BLaER1 (cell line): Measurements from ENCODE around the gene ERN1.

Source experiments
- H3K27ac ChIP-seq: shearing (Covaris generic); formaldehyde crosslinking; 2 replicates; pipeline ENCODE4 v1.8.1; 2022
- H3K27me3 ChIP-seq: shearing (Covaris generic); formaldehyde crosslinking; 2 replicates; pipeline ENCODE4 v1.8.1; 2022
- H3K36me3 ChIP-seq: shearing (Covaris generic); formaldehyde crosslinking; 2 replicates; pipeline ENCODE4 v1.8.1; 2022
- H3K4me1 ChIP-seq: shearing (Covaris generic); formaldehyde crosslinking; 2 replicates; pipeline ENCODE4 v1.8.1; 2022
- H3K4me2 ChIP-seq: shearing (Covaris generic); formaldehyde crosslinking; 2 replicates; pipeline ENCODE4 v1.8.1; 2022
- H3K4me3 ChIP-seq: shearing (Covaris generic); formaldehyde crosslinking; 2 replicates; pipeline ENCODE4 v1.8.1; 2022
- H3K9ac ChIP-seq: shearing (Covaris generic); formaldehyde crosslinking; 2 replicates; pipeline ENCODE4 v1.8.1; 2022
- H3K9me3 ChIP-seq: shearing (Covaris generic); formaldehyde crosslinking; 2 replicates; pipeline ENCODE4 v1.8.1; 2022
- H4K20me1 ChIP-seq: shearing (Covaris generic); formaldehyde crosslinking; 2 replicates; pipeline ENCODE4 v1.8.1; 2022
- Cebpa-rat ChIP-seq: shearing (Covaris generic); IDR thresholded peaks from 2 replicates; pipeline ENCODE4 v1.8.1; 2022

Gene ERN1

GRCh38 chr17:63998721-63999679 lies 130.9 kb downstream of the ERN1 start:
- peaks cover 85% of the 10 kb centered on the region for H3K4me1 ChIP-seq
- no peak for TF ChIP-seq Cebpa-rat
- H3K4me2 ChIP-seq, result peak overlapping the region; percentile 96
- H3K27me3 ChIP-seq, result no peaks in the 10 kb centered on the region
- H3K9ac ChIP-seq, result peak overlapping the region; percentile 58
- H4K20me1 ChIP-seq, result peaks cover 23% of the 10 kb centered on the region; the same call in 1 of the 2 replicates
- no peaks in the 10 kb centered on the region for H3K9me3 ChIP-seq
- no peak overlapping the region for H3K27ac ChIP-seq
- H3K4me3 ChIP-seq, result peak overlapping the region; percentile 72
- peaks cover 31% of the 10 kb centered on the region for H3K36me3 ChIP-seq

DNA sequence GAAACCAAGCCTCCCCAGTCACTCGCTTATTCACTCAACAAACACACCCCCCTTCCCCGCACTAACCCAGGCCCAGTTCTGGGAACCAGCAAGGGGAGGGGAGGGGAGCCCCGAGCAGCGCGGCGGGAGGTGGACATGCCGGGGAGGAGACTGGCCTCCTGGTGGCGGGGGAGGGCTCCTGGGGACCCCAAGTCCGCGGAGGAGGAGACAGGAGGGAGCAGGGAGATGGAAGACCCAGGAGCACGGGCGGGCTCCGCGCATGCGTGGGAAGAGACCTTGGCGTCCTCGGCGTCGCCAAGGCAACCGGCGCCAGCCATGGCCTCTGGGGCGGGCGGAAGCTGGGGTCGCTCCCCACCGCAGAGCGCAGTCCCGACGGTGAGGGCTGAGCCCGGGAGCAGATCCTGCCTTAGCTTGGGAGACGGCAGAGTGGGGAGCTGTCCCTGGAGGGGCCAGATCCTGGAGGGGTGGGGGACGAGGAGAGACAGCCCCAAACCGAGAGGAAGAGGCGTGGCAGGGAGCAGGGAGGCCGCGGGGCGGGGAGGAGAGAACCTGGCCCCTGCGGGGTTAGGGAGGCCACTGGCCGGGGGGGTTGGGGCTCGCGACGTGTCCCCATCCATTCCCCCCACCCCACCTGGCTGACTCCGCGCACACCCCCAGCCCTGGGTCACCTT lies 131.8 kb downstream of the ERN1 start, which contains the start of gene PRR29:
PRR29 (plus strand) TSS at position 302 of the 671 bp plus-strand sequence; CDS start at position 316, 14 bp downstream.
- H3K27me3 ChIP-seq, result no peaks in the 10 kb centered on the region
- no peak for TF ChIP-seq Cebpa-rat
- H3K9ac ChIP-seq, result peak within 1 kb of the TSS; percentile 58
- H4K20me1 ChIP-seq, result peaks cover 15% of the 10 kb centered on the region; the same call in 1 of the 2 replicates
- peak within 1 kb of the TSS; percentile 96 for H3K4me2 ChIP-seq
- H3K4me1 ChIP-seq, result peaks cover 82% of the 10 kb centered on the region
- peaks cover 23% of the 10 kb centered on the region for H3K36me3 ChIP-seq
- no peaks in the 10 kb centered on the region for H3K9me3 ChIP-seq
- H3K4me3 ChIP-seq, result peak within 1 kb of the TSS; percentile 72
- H3K27ac ChIP-seq, result peak within 1 kb of the TSS; percentile 3; the same call in 1 of the 2 replicates

DNA sequence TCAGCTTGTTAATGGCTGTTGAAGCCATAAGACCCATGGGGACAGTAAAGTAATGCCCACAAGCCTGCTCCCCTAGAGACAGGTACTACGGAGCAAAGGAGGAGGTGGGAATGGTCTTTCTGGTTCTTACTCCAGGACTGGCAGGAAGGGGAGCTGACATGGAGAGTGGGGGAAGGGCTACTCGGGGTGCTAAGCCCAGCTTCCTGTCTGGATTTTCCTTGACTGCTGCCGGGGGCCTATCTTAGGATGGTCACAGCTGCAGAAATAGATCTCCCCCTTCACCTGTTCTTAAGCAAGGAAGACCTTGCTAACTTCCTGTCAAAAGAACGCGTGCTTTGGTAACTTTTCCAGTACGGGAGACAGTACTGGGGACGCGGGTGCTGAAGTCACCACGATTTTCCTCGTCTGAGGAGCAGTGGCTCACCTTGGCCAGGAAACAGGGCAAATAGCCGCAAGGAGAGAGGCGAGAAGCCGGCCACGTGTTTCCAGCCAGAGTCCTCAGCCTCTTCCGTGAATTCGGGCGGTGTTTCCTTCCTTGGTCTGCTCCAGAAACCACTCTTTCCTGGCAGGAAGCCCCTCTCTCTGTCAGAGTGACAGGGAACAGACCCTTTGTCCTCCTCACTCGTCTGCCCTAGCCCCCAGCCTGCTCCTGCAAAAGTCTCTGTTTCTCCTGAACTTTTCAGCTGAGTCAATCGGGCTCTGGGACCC lies 132.4 kb downstream of the ERN1 start:
- Histone ChIP-seq H3K36me3 (peaks cover 16% of the 10 kb centered on the region), H3K4me3 (peak overlapping the region; percentile 72), H3K27me3 (no peaks in the 10 kb centered on the region), H3K9me3 (no peaks in the 10 kb centered on the region), H3K27ac (peak overlapping the region; percentile 3; the same call in 1 of the 2 replicates), H3K9ac (peak overlapping the region; percentile 58), H4K20me1 (peaks cover 8% of the 10 kb centered on the region; the same call in 1 of the 2 replicates), H3K4me2 (peak overlapping the region; percentile 96), H3K4me1 (peaks cover 79% of the 10 kb centered on the region)
- no peak for TF ChIP-seq Cebpa-rat

- H3K9me3 ChIP-seq, result no peaks in the 10 kb centered on the region
- TF ChIP-seq Cebpa-rat, result no peak
- H3K27me3 ChIP-seq, result no peaks in the 10 kb centered on the region
- H3K9ac ChIP-seq, result no peak overlapping the region
- H3K36me3 ChIP-seq, result peaks cover 7% of the 10 kb centered on the region
- H3K4me3 ChIP-seq, result no peak overlapping the region
- peak overlapping the region; percentile 96; the same call in 1 of the 2 replicates for H3K4me2 ChIP-seq
- H3K4me1 ChIP-seq, result peaks cover 79% of the 10 kb centered on the region
- H4K20me1 ChIP-seq, result no peaks in the 10 kb centered on the region; the same call in 1 of the 2 replicates
- no peak overlapping the region for H3K27ac ChIP-seq
Measured at GRCh38 chr17:63996430-63997182, 133.3 kb downstream of the ERN1 start.

GRCh38 chr17:63995626-63996025 lies 134.3 kb downstream of the ERN1 start:
- no peaks in the 10 kb centered on the region for H3K27me3 ChIP-seq
- TF ChIP-seq Cebpa-rat, result no peak
- peaks cover 78% of the 10 kb centered on the region for H3K4me1 ChIP-seq

DNA sequence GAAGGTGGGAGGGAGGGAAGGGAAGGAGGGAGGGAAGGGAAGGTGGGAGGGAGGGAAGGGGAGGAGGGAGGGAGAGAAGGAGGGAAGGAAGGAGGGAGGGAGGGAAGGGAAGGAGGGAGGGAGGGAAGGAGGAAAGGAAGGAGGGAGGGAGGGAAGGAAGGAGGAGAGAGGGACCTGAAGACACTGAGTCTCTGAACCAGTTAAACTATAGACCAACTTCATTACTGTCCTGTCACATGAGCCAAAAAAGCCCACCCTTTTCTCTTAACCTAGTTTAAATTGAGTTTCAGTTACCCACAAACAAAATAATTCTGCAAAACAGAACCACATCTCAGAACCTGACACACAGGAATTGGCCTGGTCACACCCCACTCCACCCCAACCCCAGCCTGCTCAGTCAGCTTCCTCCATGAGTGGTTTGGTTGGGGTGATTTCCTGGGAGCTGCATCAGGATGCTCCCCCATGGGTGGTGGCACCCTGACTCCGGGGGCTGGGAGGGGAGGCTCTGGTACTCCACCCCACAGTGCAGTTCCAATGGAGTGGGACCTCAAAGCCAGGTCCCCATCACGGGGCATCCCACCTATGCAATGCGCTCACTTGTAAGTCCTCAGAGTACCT lies 136.5 kb downstream of the ERN1 start:
- H3K27me3 ChIP-seq, result no peaks in the 10 kb centered on the region
- H3K36me3 ChIP-seq, result no peaks in the 10 kb centered on the region
- no peaks in the 10 kb centered on the region for H4K20me1 ChIP-seq
- no peak overlapping the region for H3K27ac ChIP-seq
- H3K4me3 ChIP-seq, result no peak overlapping the region
- H3K4me2 ChIP-seq, result peak overlapping the region; percentile 42; the same call in 1 of the 2 replicates
- H3K9me3 ChIP-seq, result no peaks in the 10 kb centered on the region
- peaks cover 79% of the 10 kb centered on the region for H3K4me1 ChIP-seq
- H3K9ac ChIP-seq, result no peak overlapping the region
- no peak for TF ChIP-seq Cebpa-rat

More at GRCh38 chr17:63995626-63996025, 134.3 kb downstream of the ERN1 start:
- H3K9me3 ChIP-seq, result no peaks in the 10 kb centered on the region
- H4K20me1 ChIP-seq, result no peaks in the 10 kb centered on the region
- H3K36me3 ChIP-seq, result no peaks in the 10 kb centered on the region
- no peak overlapping the region for H3K4me3 ChIP-seq
- H3K27ac ChIP-seq, result no peak overlapping the region
- H3K9ac ChIP-seq, result no peak overlapping the region
- no peak overlapping the region for H3K4me2 ChIP-seq

DNA sequence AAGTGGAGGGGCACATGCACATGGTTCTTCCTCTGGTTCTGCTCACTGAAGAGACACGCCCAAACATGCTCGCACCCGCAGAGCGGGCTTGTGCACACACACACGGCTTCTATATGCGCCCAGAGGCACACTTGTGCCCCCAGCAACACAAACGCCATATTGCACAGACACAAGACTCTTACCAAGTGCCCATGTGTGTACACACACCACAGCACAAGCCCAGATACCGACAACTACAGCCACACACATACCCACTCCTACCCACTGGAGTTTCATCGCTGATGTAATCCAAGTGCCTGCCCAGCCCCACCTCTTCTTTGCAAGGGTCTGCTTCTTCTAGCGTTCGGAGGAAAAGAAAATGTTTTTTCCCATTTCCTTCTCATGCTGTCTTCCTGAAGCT lies 138.3 kb downstream of the ERN1 start:
- no peak for TF ChIP-seq Cebpa-rat
- H3K36me3 ChIP-seq, result no peaks in the 10 kb centered on the region

DNA sequence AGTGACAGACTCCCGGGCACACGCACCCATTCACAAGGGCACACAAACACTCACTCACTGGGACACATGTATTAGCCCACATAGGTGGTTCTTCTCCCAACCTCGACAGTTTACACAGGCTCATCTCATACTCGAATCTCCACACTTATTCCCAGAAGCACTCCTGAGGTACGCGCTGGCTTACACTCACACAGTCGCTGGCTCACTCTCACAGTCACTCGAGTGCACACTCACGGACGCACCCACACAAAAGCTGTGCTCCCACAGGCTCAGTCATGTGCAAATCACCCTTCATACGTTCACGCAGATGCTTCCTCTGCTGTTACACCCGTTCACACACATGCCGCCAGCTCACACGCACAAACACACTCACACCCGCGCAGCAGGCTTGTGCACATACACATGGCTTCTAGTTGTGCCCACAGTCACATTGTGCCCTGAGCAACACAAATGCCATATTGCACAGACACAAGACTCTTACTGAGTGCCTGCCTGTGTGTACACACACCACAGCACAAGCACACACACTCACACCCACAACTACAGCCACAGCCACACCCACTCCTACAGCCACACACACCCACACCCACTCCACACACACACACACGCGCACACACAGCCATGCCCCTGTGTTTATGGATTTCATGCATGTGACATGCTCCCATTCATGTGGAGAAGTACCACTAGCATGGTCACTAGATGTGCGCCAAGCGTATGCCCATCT lies 140.2 kb downstream of the ERN1 start:
- Histone ChIP-seq H3K9ac (peak overlapping the region; percentile 59; the same call in 1 of the 2 replicates), H3K4me2 (peak overlapping the region; percentile 90), H3K4me3 (no peak overlapping the region), H4K20me1 (no peaks in the 10 kb centered on the region), H3K27me3 (no peaks in the 10 kb centered on the region), H3K27ac (peak overlapping the region; percentile 88), H3K4me1 (peaks cover 94% of the 10 kb centered on the region), H3K36me3 (no peaks in the 10 kb centered on the region), H3K9me3 (no peaks in the 10 kb centered on the region)
- TF ChIP-seq Cebpa-rat, result no peak

More for the DNA sequence above, 138.3 kb downstream of the ERN1 start:
- H3K4me2 ChIP-seq, result peak overlapping the region; percentile 58
- H3K27me3 ChIP-seq, result no peaks in the 10 kb centered on the region
- H3K9me3 ChIP-seq, result no peaks in the 10 kb centered on the region
- H3K4me1 ChIP-seq, result peaks cover 85% of the 10 kb centered on the region
- peak overlapping the region; percentile 49 for H3K27ac ChIP-seq
- no peaks in the 10 kb centered on the region for H4K20me1 ChIP-seq
- no peak overlapping the region for H3K4me3 ChIP-seq
- H3K9ac ChIP-seq, result no peak overlapping the region
